OCI-LY3 (cell line): Measurements from ENCODE around the gene TMEM266.
A peak's percentile ranks its signal among the peaks of the same experiment; 100 is the strongest.

Experiments
- H2AFZ ChIP-seq: fragments of 200-600, 300-600 bp; shearing (Covaris generic); 2 replicates; pipeline ENCODE4 v1.6.0; 2014; ENCODE audit warnings: antibody characterized with exemption, low read depth, low read length
- H3K27ac ChIP-seq: fragments of 200-600, 300-600 bp; sonication (generic); 2 replicates; pipeline ENCODE4 v1.5.1; 2014; ENCODE audit warnings: mild to moderate bottlenecking, low read length, moderate library complexity, mixed read lengths
- H3K27me3 ChIP-seq: fragments of 200-600, 300-600 bp; sonication (generic); 2 replicates; pipeline ENCODE4 v1.6.1; 2014; ENCODE audit warnings: low read depth, low read length, mixed read lengths
- H3K36me3 ChIP-seq: fragments of 200-600, 300-600 bp; sonication (generic); replicated peaks from 2 replicates; pipeline ENCODE3; 2014; ENCODE audit warnings: low read depth, low read length, mixed read lengths
- H3K4me1 ChIP-seq: fragments of 300-600, 200-600 bp; sonication (generic); 2 replicates; pipeline ENCODE4 v1.6.1; 2014; ENCODE audit warnings: low read length, mixed read lengths
- H3K4me2 ChIP-seq: fragments of 200-600, 300-600 bp; sonication (generic); 2 replicates; pipeline ENCODE4 v1.6.1; 2014; ENCODE audit warnings: low read length, mixed read lengths
- H3K4me3 ChIP-seq: fragments of 300-600, 200-600 bp; sonication (generic); 2 replicates; pipeline ENCODE4 v1.5.1; 2014; ENCODE audit warnings: antibody characterized with exemption, mild to moderate bottlenecking, low read length, moderate library complexity
- H3K79me2 ChIP-seq: fragments of 300-600, 200-600 bp; shearing (Covaris generic); 2 replicates; pipeline ENCODE4 v1.6.1; 2014; ENCODE audit warnings: mild to moderate bottlenecking, low read length, mixed read lengths
- H3K9ac ChIP-seq: fragments of 300-600, 200-600 bp; shearing (Covaris generic); 2 replicates; pipeline ENCODE4 v1.6.0; 2014; ENCODE audit warnings: mild to moderate bottlenecking, low read length, moderate library complexity
- H3K9me3 ChIP-seq: fragments of 200-600, 300-600 bp; shearing (Covaris generic); 2 replicates; pipeline ENCODE4 v1.6.1; 2014; ENCODE audit warnings: low read length, mixed read lengths; ENCODE audit not compliant: insufficient read depth
- H4K20me1 ChIP-seq: fragments of 200-600, 300-600 bp; sonication (generic); 2 replicates; pipeline ENCODE4 v1.6.1; 2016; ENCODE audit warnings: low read length, mixed read lengths; ENCODE audit not compliant: insufficient read depth
- EZH2phosphoT487 ChIP-seq: fragments of 200-600 bp; shearing (Covaris generic); IDR thresholded peaks from 2 replicates; pipeline ENCODE4 v1.6.1; 2018; ENCODE audit warnings: antibody characterized with exemption, mixed run types, low read depth
- TF ChIP-seq, protein P1 (sequence below): fragments of 200-600, 300-600 bp; sonication (generic); IDR thresholded peaks from 2 replicates; pipeline ENCODE4 v1.5.1; 2014; ENCODE audit warnings: antibody characterized with exemption, low read length, low read depth

The TMEM266 gene

DNA sequence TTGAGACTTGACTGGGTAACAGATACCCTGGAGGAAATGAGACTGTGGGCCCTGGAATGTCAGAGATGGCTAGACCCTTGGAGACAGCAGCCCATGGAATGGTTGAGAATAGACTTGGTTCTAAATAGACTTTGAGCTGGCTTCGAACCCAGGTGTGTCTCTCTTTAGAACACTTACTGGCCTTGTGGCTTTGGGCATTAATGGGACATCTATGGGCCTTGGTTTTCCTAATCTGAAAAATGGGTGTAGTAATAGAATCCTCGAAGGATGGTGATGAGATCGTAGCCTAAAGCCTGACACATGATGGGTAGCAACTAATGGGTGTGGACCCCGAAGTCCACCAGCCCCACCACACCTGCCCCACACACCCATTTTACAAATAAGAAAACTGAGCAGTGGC lies 119.2 kb downstream of the TMEM266 start:
- Histone ChIP-seq H3K27ac (no peak overlapping the region), H3K4me3 (no peak overlapping the region), H2AFZ (no peak overlapping the region), H3K4me1 (peaks cover 14% of the 10 kb centered on the region), H3K27me3 (peaks cover 60% of the 10 kb centered on the region), H4K20me1 (no peaks in the 10 kb centered on the region; the same call in 1 of the 2 replicates), H3K9me3 (no peaks in the 10 kb centered on the region), H3K4me2 (no peak overlapping the region), H3K9ac (no peak overlapping the region), H3K79me2 (no peaks in the 10 kb centered on the region), H3K36me3 (no peaks in the 10 kb centered on the region)
- TF ChIP-seq EZH2phosphoT487 = no peak

DNA sequence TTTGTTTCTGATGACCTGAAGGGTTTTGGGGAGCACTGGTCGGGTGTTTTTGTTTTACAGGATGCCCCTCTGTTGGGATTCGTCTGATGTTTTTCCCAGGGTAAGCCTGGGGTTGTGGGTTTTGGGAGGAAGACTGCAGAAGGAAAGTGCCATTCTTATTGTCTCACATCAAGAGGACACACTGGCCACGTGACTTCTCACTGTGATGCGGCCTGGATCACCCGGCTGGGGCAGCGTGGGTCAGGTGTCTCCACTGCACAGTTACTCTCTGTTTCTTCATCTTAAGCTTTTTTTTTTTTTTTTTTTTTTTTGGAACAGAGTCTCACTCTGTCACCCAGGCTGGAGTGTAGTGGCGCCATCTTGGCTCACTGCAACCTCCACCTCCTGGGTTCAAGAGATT lies 120.5 kb downstream of the TMEM266 start:
- H3K9me3 ChIP-seq = no peaks in the 10 kb centered on the region
- H3K9ac ChIP-seq = no peak overlapping the region
- H3K79me2 ChIP-seq = no peaks in the 10 kb centered on the region
- H3K4me1 ChIP-seq = peaks cover 18% of the 10 kb centered on the region
- H3K4me3 ChIP-seq = no peak overlapping the region
- no peak overlapping the region for H3K27ac ChIP-seq
- H3K4me2 ChIP-seq = no peak overlapping the region
- no peaks in the 10 kb centered on the region for H3K36me3 ChIP-seq
- no peak overlapping the region for H2AFZ ChIP-seq
- TF ChIP-seq, protein P1, sequence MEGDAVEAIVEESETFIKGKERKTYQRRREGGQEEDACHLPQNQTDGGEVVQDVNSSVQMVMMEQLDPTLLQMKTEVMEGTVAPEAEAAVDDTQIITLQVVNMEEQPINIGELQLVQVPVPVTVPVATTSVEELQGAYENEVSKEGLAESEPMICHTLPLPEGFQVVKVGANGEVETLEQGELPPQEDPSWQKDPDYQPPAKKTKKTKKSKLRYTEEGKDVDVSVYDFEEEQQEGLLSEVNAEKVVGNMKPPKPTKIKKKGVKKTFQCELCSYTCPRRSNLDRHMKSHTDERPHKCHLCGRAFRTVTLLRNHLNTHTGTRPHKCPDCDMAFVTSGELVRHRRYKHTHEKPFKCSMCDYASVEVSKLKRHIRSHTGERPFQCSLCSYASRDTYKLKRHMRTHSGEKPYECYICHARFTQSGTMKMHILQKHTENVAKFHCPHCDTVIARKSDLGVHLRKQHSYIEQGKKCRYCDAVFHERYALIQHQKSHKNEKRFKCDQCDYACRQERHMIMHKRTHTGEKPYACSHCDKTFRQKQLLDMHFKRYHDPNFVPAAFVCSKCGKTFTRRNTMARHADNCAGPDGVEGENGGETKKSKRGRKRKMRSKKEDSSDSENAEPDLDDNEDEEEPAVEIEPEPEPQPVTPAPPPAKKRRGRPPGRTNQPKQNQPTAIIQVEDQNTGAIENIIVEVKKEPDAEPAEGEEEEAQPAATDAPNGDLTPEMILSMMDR = no peak
- TF ChIP-seq EZH2phosphoT487 = no peak
- H3K27me3 ChIP-seq = peaks cover 73% of the 10 kb centered on the region
- H4K20me1 ChIP-seq = no peaks in the 10 kb centered on the region; the same call in 1 of the 2 replicates

DNA sequence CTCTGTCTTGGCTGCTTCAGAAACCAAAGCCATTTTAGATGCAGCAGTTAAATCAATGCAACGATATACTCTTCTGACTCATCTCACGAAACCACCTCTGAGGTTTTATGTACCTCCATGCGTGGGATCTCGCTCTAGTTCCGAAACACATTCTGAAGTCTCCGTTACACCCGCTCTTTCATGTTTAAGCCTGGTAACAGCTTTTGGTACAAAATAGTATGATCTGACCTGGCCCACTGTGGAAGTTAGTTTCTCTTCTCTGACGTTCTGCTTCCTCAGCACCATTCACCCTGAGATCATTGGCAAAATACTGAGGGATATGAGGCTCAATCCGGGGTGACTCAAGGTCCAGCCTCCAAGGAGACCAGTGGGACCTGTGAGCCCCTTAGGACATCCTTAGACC lies 121.9 kb downstream of the TMEM266 start:
- Histone ChIP-seq H3K27me3 (peaks cover 73% of the 10 kb centered on the region), H3K36me3 (no peaks in the 10 kb centered on the region), H3K27ac (no peak overlapping the region), H3K9me3 (no peaks in the 10 kb centered on the region), H3K4me2 (peak overlapping the region; percentile 78), H2AFZ (no peak overlapping the region), H3K4me1 (peaks cover 18% of the 10 kb centered on the region), H4K20me1 (no peaks in the 10 kb centered on the region; the same call in 1 of the 2 replicates), H3K4me3 (peak overlapping the region; percentile 55), H3K79me2 (no peaks in the 10 kb centered on the region), H3K9ac (peak overlapping the region; percentile 2; the same call in 1 of the 2 replicates)
- TF ChIP-seq, protein P1 = no peak
- TF ChIP-seq EZH2phosphoT487 = no peak

DNA sequence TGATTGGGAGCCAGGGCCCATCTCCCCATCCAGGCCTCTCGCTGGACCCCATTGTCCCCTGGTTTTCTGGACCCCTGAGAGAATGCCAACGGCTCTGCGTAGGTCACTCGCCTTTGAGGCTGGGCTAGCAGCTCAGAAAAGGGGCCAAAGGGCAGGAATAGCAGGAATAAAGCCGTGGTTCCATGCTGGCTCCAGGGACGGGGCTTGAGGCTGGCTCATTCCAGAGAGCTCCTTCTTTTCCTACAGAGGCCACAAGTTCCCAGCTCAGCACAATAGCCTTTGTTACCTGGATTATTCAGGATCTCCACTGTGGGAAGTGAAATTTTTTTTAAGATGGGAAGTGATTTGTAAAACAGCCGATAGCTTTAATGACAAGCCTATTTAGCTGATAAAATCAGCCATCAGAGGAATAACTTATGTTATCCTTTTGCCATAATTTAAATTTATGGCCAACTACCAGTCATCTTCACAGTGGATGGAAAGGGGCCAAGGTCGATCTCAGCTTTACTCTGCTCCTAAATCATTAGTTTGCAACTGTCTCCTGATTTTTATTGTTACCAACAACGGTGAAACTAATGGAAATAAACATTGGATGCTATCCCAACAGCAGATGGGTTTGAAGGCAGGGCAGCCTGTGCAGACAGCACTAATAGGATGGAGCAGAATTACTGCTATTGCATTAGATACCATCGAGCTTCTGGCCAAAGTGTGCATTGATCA lies 124.3 kb downstream of the TMEM266 start:
- H3K9ac ChIP-seq = no peak overlapping the region
- H3K36me3 ChIP-seq = no peaks in the 10 kb centered on the region
- H3K4me2 ChIP-seq = no peak overlapping the region
- TF ChIP-seq, protein P1 = no peak
- no peak for TF ChIP-seq EZH2phosphoT487
- H2AFZ ChIP-seq = no peak overlapping the region
- H3K27me3 ChIP-seq = peaks cover 50% of the 10 kb centered on the region
- no peaks in the 10 kb centered on the region; the same call in 1 of the 2 replicates for H4K20me1 ChIP-seq
- peaks cover 18% of the 10 kb centered on the region for H3K4me1 ChIP-seq
- H3K79me2 ChIP-seq = no peaks in the 10 kb centered on the region
- no peaks in the 10 kb centered on the region for H3K9me3 ChIP-seq
- H3K27ac ChIP-seq = no peak overlapping the region
- no peak overlapping the region for H3K4me3 ChIP-seq
